OCI-M2 (cell line): Measurements from ENCODE around the gene RASSF1.
A peak's percentile ranks its signal among the peaks of the same experiment; 100 is the strongest.

Experiments used
- DNase-seq: peaks from one replicate; lab custom pipeline; 2025; ENCODE audit not compliant: unreplicated experiment; lab: John Stamatoyannopoulos, UW

The RASSF1 gene

DNA sequence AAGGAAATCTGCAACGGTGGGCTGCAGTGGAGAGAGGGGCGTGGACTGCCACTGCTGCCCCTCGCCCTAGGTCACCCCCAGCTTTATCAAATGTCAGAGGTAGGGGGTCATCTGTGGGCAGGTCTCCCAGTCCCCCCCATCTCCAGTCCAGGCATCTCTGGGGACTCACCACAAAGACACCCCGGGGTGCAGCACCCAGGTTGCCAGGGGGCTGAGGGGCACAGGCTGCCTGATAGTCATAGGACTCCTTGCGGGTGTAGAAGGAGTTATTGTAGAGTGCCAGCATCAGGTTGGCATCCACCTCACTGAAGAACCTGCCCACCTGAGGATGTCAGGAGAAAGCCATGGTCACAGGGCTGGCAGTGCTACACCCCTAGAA lies 25.2 kb upstream of the RASSF1 start:
- DNase-seq = no peak

- no peak for DNase-seq
Measured at GRCh38 chr3:50365080-50365841, 24.6 kb upstream of the RASSF1 start.

DNA sequence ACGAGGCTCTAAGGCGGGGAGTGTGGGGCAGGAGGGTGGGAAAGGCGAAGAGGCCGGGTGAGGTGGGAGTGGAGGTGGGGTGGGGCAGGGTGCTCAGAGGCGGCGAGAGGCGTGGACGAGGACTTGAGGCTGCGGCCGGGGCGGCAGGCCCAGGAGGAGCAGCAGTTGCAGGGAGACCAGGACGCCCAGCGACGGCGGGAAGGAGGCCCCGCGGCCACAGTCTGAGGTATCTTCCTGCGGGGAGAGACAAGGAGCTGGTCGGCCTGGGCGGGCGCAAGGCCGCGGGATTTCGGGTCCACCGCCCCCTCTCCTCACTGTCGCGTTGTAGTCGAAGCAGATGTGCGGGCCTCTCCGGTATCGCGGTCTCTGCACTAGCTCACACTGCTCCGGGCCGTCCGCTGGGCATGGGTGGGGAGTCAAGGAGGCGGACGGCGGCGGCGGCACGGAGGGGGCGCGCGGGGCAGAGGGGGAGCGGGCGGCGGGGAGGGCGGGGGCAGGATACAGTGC lies 24.0 kb upstream of the RASSF1 start:
- DNase-seq = no peak

GRCh38 chr3:50359760-50360110 lies 19.1 kb upstream of the RASSF1 start:
- no peak for DNase-seq

DNA sequence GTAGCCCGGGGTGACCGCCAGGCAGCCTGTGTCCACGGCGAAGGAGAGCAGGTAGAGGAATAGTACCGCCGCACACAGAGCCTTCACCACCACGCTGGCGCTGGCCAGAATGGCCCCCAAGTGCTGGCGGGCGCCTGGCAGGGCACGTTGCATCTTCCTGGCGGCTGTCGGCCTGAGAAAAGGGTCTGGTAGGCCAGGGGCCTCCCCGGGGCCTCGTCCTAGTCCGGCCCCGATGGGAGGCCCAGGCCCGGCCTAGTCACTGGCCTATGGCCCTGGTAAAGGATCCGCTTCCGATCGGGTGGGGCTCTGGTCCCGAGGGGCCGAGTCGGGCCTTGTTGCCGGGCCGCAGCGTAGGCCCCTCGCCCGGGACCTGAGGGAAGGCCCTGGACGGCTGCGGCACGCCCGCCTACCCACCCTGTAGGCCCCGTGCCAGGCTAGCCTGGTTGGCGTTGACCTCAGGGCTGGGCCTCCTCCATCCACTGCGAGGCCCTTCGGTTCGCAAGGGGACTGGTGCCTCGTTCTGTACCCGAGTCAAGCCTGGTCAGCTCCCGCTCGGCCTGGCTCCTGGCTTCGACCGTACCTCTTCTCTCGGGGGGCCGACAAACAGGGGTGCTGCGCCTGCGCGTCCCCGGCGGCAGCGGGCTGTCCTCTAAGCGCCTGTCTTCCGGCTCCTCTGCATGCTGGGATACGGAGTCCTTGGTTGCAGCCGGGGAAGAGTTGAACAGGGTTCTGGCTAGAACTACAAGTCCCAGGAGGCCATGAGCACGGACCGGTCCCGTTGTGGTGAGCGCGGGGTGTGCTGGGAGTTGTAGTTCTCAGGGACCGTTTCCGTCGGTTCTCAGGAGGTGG lies 18.5 kb upstream of the RASSF1 start, which contains the start of gene TMEM115:
TSS of gene TMEM115 (minus strand) at position 611 of the 849 bp plus-strand sequence. CDS start at position 153, 458 bp downstream.
- DNase-seq = peak; percentile 57

DNA sequence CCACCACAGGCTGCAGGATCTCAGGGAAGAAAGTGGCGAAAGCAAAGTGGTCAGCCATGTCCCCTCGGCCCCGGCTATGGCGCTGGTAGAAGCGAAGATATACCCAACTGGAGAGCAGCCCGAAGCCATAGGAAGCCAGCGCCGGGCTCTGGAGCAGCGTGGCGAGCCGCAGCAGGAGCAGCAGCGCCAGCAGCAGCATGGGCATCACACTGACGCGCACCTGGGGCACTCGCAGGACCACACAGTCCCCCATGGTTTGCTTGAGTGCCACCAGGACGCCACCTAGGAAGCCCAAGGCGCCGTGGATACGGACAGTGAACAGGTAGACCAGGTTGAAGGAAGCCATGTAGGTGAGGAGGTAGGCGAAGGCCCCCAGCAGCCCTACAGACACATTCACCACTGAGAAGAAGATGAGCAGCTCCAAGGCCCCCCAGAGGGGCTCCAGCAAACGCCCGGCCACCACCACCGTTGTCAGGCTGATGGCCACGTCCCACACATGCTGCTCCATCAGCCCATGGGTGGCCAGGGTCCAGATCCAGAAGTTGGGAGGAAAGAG lies 17.8 kb upstream of the RASSF1 start:
- no peak for DNase-seq

GRCh38 chr3:50357481-50357880 lies 16.8 kb upstream of the RASSF1 start:
- DNase-seq = no peak

DNA sequence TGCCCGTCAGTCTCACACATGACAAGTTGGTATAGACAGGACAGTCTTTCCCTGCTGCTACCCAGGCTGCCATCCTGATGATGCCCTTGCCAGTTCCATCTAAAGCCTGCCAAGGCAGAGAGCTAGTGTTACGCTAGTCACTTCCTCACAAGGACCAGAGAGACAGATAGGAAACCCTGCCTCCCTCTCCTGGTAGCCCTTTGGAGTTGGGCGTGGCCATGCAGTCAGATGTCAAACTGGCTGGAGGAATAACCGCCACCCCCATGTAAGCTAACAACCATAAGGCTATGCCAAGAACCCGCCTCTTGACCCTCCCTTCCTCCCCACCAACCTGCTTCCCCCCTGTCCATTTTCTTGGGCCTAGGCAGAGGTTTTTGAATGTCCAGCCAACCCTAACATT lies 15.9 kb upstream of the RASSF1 start:
- DNase-seq = no peak

DNA sequence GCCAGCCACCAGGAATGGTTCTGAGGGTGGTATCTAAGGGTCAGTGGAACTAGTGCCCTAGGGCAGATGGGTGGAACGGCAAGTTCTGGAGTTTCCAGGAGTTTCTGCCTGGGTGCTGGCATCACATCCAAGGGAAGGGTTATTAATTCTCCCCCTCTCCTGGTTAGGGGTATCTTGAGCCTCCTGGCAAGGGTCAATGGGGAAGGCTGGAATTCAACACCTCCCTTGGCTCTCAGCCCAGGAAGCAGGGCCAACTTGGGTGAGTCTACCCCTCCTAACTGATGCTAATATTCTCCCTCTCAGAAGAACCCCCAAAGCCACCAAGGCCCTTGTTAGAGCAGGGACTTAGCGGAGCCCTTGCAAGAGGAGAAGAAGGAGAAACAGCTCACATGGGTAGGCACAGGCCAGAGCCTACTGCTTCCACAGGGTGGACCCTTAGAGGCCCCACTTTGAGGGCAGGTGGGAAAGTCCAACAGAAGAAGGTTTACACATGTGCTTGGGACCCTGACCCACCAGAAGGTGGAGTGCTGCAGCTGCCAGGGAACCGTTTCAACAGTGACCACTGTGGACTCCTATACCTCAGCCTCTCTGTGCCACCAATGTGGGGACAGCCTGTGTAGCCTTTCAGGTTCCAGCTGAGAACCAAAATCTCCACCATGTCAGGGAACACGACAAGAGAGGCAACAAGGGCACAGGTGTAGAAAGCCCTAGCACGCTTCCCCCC lies 15.4 kb upstream of the RASSF1 start:
- no peak for DNase-seq

DNA sequence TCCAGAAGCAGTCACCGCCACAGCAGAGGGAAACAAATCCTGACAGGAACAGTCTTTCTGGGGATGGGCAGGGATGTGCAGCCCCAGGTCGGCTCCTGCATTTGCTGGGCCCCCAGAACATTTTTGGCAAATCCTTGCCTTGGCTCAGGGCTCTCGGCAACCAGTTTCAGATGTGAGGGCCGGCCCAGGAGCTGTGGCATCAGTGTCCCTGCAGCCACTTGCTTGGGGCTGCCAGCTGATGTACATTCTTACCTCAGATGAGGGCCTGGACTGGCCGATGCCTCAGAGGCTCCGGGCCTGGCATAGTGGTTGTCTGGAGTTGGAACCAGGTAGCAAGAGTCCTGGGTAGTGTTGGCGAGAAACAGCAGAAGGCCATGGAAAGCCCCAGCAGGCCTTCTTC lies 14.2 kb upstream of the RASSF1 start:
- DNase-seq = no peak

DNA sequence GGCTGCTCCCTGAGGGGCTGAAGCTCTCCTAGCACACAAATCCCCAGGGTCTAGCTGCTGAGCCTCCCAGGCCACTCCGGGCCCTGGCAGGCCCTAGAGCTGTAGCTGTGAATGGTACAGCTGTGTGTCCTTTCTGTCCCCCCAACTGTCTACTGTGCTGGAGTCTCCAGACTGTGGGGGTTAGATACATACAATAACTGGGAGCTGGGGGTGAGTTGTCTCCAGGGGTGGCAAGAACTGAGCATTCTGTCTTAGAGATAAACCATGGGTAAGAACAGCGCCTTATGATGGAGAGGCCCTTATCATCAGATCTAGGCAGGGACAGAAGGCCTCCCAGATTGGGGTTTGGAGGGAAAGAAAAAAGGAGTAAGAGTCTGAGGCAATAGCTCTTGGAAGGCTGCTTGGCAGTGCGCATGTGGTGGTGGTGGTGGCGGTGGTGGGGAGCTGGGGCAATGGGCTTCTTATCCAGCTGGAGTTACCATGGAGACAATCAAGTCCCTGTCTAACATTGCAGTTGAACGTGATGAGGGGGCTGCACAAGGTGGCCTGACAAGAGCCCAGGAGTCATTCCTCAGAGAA lies 13.6 kb upstream of the RASSF1 start:
- DNase-seq = no peak

- DNase-seq = no peak
Measured at GRCh38 chr3:50353245-50354004, 12.8 kb upstream of the RASSF1 start.

GRCh38 chr3:50352781-50353180 lies 12.1 kb upstream of the RASSF1 start:
- no peak for DNase-seq

DNA sequence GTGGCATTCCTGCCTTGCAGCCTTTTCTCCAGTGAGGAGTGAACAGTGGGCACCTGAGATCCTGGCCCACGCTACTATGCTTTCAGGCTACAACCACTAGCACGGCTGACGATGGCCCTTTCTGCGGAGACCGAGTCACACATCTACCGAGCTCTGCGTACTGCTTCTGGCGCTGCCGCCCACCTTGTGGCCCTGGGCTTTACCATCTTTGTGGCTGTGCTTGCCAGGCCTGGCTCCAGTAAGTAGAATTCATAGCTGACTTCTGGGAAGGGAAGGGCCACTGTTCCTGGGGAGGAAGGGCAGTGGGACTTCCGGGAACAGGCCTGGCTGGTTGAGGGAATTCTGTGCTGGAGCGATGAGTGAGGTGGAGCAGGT lies 10.7 kb upstream of the RASSF1 start:
- DNase-seq = no peak

- DNase-seq = peak; percentile 85
Measured at GRCh38 chr3:50350527-50351322, 10.1 kb upstream of the RASSF1 start, which contains the start of the genes CYB561D2 and NPRL2. Gene CYB561D2 (plus strand): TSS chr3:50350862. CDS start chr3:50351434, 572 bp downstream. Gene NPRL2 (minus strand): TSS chr3:50350775. CDS start chr3:50350652, 123 bp downstream.

- no peak for DNase-seq
Measured at GRCh38 chr3:50350213-50350526, 9.5 kb upstream of the RASSF1 start.

DNA sequence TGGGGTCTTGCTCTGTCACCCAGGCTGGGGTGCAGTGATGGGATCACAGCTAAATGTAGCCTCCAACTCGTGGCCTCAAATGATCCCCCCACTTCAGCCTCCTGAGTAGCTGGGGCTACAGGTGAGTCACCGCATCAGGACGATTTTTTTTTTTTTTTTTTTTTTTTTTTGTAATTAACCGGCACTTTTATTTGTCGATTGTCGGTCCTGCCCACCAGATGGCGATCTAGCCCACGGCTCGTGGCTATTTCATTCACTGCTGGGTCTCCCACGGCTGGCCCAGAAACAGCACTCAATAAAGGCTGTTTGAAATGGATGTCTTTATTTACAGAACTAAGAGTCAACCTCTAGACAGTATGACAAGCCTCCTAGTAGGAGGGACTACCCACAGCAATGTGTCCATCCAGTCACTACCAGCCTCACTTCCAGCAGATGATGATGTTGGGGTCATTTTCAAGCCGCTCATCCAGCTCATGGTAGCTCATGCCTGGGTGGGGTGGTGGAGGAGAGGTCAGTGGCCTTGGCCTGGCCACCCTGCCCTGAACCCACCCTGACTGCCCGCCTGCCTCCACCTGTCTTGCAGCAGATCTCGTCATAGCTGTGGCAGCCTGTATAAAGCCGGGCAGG lies 6.7 kb upstream of the RASSF1 start:
- DNase-seq = no peak

DNA sequence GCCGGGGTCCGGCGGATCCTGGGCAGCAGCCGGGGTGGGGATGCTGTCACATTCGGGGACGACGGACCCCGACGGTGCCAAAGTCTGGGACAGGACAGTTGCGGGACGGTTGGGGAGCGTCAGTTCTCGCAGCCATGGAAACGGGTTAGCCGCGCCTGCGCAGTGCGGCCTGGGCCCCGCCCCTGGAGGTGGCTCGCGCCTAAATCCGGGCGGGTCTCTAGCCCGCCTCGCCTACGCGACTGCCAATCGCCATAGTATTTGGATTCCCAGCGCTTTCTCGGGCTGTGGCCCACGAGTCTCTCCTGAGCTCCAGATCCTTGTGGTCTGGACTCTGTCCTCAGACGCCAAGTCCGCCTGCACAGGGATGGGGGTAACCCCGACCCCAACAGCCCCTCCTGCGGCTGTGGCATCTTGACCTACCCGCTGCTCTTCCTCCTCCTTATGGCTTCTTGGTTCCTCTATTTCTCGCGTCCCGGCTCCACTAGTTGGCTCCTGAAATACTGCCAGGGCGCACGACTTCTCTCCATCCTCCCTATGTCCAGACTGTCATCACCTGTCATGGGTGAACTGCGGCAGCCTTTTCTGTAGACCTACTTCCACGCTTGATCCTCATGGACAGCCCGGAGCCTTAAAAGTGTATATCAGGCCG lies 5.1 kb upstream of the RASSF1 start, which contains the start of gene ZMYND10:
TSS of gene ZMYND10 (minus strand) at position 147 of the 649 bp plus-strand sequence. CDS start 153 bp downstream, outside the sequence.
- DNase-seq = no peak
